Measurements from ENCODE around the gene CDCA3.
"Not testable (repeated sequence)": the region's sequence is repeated elsewhere in the genome, so short reads cannot be mapped to it uniquely, and the experiment has no call there.

The CDCA3 gene

DNA sequence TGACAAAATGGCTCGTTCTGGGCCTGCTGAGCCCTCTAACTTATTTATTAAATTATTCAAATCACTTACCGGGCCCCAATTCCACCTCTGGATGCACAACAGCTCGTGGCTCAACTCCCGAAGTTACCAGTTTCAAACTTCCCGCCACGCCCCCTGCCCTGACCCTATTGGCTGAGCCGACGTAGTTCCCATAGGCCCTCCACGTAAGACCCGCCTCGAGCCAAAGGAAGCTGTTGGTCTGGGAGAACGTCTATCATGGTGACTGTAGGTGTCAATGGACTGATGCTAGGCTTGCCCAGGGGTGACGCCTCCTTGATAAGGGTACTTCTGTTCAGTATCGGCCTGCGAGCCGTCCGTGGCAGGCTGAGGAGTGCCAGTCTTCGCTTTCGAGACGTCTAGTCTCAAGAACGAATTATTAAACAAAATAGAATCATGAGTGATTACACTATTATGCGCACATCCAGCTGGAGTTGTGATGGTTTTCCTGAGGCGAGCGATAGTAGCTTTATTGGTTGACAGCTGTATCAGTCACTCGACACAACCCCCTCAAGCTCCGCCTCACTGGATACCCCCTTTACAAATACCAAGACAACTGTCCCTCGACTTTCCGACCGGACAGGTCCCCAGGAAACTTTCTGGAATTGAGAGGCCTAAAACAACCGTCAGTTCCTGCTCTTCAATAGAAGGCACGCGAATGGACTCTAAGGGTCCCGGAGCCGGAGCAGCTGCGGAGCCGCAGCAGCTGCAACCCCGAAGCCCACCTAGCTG is at the start of gene CDCA3:
Gene CDCA3 (minus strand): TSS at position 134 of the 768 bp plus-strand sequence. CDS start 334 bp downstream, outside the sequence.
- Mint-ChIP-seq H3K36me3 (peaks cover 1% of the 10 kb centered on the region), H3K27me3 (no peaks in the 10 kb centered on the region), H3K4me3 (peak within 1 kb of the TSS; percentile 88), H3K9me3 (no peaks in the 10 kb centered on the region), H3K4me1 (peaks cover 26% of the 10 kb centered on the region), H3K27ac (peak within 1 kb of the TSS; percentile 95)

DNA sequence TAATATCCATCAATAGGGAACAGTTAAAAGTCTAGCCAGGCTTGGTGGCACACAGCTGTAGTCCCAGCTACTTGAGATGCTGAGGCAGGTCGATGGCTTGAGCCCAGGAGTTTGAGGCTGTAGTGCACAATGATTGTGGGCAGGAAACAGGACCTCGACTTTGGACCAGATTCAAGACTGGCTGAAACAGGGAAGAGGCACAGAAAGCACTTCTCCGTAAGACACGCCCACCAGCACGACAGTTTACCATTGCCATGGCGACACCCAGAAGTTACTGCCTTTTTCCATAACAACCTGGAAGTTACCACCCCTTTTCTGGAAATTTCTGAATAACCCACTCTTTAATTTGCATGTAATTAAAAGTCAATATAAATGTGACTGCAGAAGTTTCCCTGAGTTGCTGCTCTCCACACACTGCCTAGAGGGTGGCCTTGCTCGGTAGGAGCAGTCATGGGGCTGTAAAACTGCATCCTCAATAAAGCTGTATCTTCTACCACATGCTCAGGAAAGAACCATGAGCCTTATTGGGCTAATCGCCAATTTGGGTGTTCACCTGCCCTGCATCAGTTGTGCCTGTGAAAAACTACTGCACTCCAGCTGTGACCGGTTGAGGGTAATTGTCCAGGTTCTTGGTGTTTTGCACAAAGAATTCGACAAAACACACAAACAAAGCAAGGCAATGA is 48.9 kb upstream of the CDCA3 start:
- Mint-ChIP-seq H3K27me3 (no peaks in the 10 kb centered on the region), H3K27ac (no peak overlapping the region), H3K4me3 (no peak overlapping the region), H3K4me1 (peaks cover 8% of the 10 kb centered on the region), H3K9me3 (no peaks in the 10 kb centered on the region), H3K36me3 (no peaks in the 10 kb centered on the region)

DNA sequence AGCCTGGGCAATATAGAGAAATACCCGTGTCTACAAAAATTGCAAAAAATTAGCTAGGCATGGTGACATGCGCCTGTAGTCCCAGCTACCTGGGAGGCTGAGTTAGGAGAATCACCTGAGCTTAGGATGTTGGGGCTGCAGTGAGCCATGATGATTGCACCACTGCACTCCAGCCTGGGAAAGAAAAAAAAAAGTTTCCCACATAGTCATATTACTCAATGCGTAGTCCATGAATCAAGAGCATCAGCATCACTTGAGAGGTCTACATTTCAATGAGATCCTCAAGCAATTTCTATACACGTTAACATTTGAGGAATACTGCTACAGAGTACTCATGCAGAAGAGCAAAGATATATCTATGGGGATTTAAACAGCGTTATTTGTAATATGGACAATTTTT is 48.3 kb upstream of the CDCA3 start:
- Mint-ChIP-seq H3K4me3 (no peak overlapping the region), H3K27me3 (no peaks in the 10 kb centered on the region), H3K4me1 (peaks cover 8% of the 10 kb centered on the region), H3K36me3 (no peaks in the 10 kb centered on the region), H3K9me3 (no peaks in the 10 kb centered on the region), H3K27ac (no peak overlapping the region)

DNA sequence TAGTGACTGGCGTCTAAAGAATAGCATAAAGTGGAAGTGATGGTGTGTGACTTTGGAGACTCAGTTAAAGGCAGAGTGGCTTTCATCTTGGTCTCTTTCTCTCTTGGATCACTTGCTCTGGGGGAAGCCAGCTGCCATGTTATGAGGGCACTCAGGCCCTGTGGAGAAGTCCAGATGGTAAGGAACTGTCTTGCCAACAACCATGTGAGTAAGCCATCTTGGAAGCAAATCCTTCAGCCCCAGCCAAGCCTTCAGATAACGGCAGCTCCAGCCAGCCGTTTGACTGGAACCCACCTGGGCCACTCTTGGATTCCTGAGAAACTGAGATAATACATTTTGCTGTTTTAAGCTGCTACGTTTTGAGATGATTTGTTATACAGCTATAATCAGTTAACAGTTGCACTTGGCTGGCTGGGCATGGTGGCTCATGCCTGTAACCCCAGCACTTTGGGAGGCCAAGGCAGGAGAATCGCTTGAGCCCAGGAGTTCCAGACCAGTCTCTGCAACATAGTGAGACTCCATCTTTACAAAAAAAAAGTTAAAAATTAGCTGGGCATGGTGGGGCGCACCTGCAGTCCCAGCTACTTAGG is 45.9 kb upstream of the CDCA3 start:
- no peak overlapping the region for H3K27ac Mint-ChIP-seq
- H3K36me3 Mint-ChIP-seq = no peaks in the 10 kb centered on the region
- H3K4me1 Mint-ChIP-seq = peaks cover 5% of the 10 kb centered on the region
- no peaks in the 10 kb centered on the region for H3K9me3 Mint-ChIP-seq
- no peak overlapping the region for H3K4me3 Mint-ChIP-seq
- no peaks in the 10 kb centered on the region for H3K27me3 Mint-ChIP-seq

DNA sequence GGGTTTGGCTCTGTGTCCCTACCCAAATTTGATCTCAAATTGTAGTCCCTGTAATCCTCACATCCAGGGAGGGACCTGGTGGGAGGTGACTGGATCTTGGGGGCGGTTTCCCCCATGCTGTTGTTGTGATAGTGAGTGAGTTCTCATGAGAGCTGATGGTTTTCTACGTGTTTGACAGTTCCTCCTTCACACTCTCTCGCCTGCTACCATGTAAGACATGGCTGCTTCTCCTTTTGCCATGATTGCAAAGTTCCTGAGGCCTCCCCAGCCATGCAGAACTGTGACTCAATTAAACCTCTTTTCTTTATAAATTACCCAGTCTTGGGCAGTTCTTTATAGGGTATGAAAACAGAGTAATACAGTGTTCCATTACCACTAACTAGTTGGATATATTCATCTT is 43.2 kb upstream of the CDCA3 start:
- H3K4me1 Mint-ChIP-seq = peaks cover 12% of the 10 kb centered on the region
- H3K27ac Mint-ChIP-seq = no peak overlapping the region
- no peaks in the 10 kb centered on the region for H3K9me3 Mint-ChIP-seq
- H3K27me3 Mint-ChIP-seq = no peaks in the 10 kb centered on the region
- no peak overlapping the region for H3K4me3 Mint-ChIP-seq
- no peaks in the 10 kb centered on the region for H3K36me3 Mint-ChIP-seq

DNA sequence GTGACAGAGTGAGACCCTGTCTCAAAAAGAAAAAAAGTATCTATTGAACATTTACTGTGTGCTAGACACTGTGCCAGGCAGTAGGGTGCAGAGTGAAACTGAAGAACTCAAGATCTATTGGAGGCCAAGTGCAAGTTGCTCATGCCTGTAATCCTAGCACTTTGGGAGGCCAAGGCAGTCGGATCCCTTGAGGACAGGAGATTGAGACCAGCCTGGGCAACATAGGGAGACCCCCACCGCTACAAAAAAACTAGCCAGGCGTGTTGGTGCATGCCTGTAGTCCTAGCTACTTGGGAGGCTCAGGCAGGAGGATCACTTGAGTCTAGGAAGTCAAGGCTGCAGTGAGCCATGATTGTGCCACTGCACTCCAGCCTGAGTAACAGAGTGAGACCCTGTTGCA is 41.6 kb upstream of the CDCA3 start:
- H3K27ac Mint-ChIP-seq, H3K36me3 Mint-ChIP-seq: not testable (repeated sequence)
- H3K4me3 Mint-ChIP-seq = peak overlapping the region; percentile 52

DNA sequence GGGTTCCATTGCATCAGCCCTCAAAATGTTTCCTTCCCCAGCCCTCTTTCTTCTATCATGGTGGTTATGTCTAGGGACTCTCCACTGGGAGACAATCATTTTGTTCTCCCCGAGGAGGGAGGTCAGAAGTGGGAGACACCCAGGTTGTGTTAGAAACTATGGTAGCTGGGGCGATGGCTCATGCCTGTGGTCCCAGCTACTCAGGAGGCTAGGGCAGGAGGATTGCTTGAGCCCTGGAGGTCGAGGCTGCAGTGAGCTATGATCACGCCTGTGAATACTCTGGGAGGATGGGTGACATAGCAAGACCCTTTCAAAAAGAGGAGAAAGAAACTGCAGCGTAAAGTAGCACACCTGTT is 40.5 kb upstream of the CDCA3 start:
- Mint-ChIP-seq H3K27me3 (no peaks in the 10 kb centered on the region), H3K4me3 (peak overlapping the region; percentile 87), H3K9me3 (no peaks in the 10 kb centered on the region), H3K4me1 (peaks cover 12% of the 10 kb centered on the region), H3K27ac (peak overlapping the region; percentile 97), H3K36me3 (no peaks in the 10 kb centered on the region)

More for the DNA sequence above, 41.6 kb upstream of the CDCA3 start:
- not testable (repeated sequence) for H3K9me3 Mint-ChIP-seq, H3K27me3 Mint-ChIP-seq
- peaks cover 12% of the 10 kb centered on the region for H3K4me1 Mint-ChIP-seq

DNA sequence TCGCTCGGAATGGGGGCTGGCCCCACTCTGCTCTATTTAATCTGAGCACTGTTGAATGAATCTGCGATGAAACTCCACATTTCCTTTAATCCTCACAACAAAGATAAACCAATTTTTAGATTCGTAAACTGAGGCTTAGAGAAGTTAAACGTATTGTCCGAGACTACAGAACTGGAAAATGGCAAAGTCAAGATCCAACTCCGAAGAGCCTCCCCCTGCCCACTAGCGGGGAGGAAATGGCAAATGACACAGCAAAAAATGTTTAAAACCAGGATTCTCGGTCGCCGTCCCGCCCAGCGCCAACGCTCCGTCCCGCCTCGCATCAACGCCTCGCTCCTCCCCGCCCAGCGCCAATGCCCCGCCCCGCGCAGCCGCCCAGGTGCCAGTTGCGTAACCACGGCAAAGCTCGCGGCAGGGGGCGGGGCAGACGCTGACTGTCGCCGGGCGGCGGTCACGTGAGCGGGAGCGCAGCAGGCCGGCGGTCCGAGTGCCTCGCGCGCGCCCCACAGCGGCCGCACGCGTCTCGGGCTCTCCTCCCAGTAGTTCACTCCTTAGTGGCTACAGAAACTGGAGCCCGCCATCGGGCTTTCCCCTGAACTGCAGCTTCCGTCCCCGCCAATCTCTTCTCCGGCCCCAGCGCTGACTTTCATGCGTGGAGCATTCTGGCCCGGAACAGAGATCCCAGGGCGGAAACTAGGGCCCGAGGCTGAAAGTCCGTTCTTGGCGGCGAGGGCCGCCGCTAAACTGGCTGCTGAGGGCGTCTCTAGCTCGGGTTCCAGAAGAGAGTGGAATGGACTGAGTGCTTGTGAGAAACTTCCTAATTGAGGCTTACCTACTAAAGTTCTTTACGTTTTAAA is 39.9 kb upstream of the CDCA3 start:
- Mint-ChIP-seq H3K4me3 (peak overlapping the region; percentile 87), H3K36me3 (no peaks in the 10 kb centered on the region), H3K27ac (peak overlapping the region; percentile 97), H3K27me3 (no peaks in the 10 kb centered on the region), H3K4me1 (peaks cover 12% of the 10 kb centered on the region), H3K9me3 (no peaks in the 10 kb centered on the region)

DNA sequence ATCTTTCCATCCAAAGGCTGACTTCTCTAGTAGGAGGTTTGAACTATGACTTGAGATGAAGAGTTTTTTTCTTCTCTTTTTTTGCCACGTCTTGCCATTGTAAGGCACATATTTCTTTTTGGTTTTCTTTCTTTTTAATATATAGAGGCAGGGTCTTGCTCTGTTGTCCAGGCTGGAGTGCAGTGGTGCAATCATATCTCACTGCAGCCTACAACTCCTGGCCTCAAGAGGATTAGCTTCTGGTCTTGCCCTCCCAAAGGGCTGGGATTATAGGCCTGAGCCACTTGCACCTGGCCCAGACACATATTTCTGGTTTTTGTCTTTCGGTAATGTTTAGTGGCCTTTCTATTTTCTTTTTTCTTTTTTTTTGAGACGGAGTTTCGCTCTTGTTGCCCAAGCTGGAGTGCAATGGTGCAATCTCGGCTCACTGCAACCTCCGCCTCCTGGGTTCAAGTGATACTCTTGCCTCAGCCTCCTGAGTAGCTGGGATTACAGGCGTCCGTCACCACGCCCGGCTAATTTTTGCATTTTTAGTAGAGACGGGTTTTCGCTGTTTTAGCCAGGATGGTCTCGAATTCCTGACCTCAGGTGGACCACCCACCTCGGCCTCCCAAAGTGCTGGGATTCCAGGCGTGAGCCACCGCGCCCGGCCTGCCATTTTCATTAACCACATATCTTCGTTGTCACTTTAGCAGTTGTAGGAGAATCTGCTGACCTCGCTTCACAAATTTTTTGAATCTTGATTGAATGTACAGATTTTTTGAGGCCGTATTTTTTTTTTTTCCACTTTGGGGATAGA is 38.9 kb upstream of the CDCA3 start:
- peaks cover 12% of the 10 kb centered on the region for H3K4me1 Mint-ChIP-seq
- H3K27ac Mint-ChIP-seq = peak overlapping the region; percentile 97
- H3K9me3 Mint-ChIP-seq, H3K36me3 Mint-ChIP-seq, H3K27me3 Mint-ChIP-seq: not testable (repeated sequence)
- peak overlapping the region; percentile 87 for H3K4me3 Mint-ChIP-seq

DNA sequence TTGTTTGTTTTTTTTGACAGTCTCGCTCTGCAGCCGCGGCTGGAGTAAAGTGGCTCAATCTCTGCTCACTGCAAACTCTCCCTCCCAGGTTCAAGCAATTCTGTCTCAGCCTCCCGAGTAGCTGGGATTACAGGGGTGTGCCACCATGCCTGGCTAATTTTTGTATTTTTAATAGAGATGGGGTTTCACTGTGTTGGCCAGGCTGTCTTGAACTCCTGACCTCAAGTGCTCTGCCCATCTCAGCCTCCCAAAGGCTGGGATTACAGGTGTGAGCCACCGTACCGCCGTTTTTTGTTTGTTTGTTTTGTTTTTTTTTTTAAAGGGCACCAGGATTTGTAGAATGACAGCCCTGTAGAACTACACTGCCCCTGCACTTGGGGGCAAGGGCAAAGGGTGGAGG is 37.7 kb upstream of the CDCA3 start:
- not testable (repeated sequence) for H3K4me3 Mint-ChIP-seq, H3K36me3 Mint-ChIP-seq, H3K9me3 Mint-ChIP-seq, H3K27me3 Mint-ChIP-seq
- Mint-ChIP-seq H3K4me1 (peaks cover 12% of the 10 kb centered on the region), H3K27ac (peak overlapping the region; percentile 35)

DNA sequence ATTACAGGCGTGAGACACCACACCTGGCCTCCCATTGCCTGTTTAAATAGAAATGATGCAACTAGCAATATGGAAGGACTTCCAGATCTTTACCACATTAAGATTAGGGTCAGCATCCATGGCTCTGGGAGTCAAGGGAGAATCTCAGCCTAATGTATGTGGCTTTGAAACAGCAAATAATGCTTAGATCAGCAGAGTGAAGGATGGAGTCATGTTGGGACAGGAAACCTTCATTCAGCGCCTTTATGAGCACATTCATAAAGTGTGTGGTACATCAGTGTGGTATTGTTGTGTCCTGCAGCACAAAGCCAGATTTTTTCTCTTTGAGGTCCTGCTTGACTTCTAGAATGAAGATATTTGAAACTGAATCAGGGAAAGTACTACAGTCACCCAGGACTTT is 37.3 kb upstream of the CDCA3 start:
- no peaks in the 10 kb centered on the region for H3K36me3 Mint-ChIP-seq

DNA sequence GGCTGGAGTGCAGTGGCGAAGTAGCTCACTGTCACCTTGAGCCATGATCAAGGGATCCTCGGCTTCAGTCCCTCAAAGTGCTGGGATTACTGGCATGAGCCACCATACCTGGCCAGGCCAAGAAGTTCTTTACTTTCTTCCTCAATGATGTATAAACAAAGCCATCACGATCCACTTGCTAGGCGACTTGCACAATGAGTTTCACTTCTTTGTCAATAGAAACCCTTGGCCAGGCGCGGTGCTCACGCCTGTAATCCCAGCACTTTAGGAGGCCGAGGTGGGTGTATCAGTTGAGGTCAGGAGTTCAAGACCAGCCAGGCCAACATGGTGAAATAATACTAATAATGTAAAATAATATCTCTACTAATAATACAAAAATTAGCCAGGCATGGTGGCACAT is 36.4 kb upstream of the CDCA3 start:
- H3K27ac Mint-ChIP-seq = no peak overlapping the region
- no peaks in the 10 kb centered on the region for H3K9me3 Mint-ChIP-seq
- H3K36me3 Mint-ChIP-seq = no peaks in the 10 kb centered on the region
- H3K4me3 Mint-ChIP-seq = no peak overlapping the region
- H3K27me3 Mint-ChIP-seq = no peaks in the 10 kb centered on the region
- H3K4me1 Mint-ChIP-seq = peaks cover 12% of the 10 kb centered on the region

More for the DNA sequence above, 37.3 kb upstream of the CDCA3 start:
- H3K9me3 Mint-ChIP-seq = no peaks in the 10 kb centered on the region
- H3K27ac Mint-ChIP-seq = no peak overlapping the region
- no peak overlapping the region for H3K4me3 Mint-ChIP-seq
- H3K4me1 Mint-ChIP-seq = peaks cover 12% of the 10 kb centered on the region
- H3K27me3 Mint-ChIP-seq = no peaks in the 10 kb centered on the region

DNA sequence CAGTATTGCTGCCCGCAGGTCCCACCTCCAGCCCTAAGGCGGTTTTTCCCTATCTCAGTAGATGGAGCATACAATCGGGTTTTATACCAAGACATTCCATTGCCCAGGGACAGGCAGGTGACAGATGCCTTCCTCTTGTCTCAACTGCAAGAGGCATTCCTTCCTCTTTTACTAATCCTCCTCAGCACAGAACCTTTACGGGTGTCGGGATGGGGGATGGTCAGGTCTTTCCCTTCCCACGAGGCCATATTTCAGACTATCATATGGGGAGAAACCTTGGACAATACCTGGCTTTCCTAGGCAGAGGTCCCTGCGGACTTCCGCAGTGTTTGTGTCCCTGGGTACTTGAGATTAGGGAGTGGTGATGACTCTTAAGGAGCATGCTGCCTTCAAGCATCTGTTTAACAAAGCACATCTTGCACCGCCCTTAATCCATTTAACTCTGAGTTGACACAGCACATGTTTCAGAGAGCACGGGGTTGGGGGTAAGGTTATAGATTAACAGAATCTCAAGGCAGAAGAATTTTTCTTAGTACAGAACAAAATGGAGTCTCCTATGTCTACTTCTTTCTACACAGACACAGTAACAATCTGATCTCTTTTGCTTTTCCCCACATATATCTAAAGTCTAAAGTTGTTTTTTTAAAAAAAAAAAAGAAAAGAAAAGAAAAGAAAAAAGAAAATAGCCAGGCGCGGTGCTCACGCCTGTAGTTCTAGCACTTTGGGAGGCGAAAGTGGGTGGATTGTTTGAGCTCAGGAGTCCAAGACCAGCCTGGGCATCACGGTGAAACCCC is 35.3 kb upstream of the CDCA3 start:
- H3K4me1 Mint-ChIP-seq, H3K4me3 Mint-ChIP-seq, H3K27ac Mint-ChIP-seq, H3K36me3 Mint-ChIP-seq, H3K9me3 Mint-ChIP-seq, H3K27me3 Mint-ChIP-seq: not testable (repeated sequence)

DNA sequence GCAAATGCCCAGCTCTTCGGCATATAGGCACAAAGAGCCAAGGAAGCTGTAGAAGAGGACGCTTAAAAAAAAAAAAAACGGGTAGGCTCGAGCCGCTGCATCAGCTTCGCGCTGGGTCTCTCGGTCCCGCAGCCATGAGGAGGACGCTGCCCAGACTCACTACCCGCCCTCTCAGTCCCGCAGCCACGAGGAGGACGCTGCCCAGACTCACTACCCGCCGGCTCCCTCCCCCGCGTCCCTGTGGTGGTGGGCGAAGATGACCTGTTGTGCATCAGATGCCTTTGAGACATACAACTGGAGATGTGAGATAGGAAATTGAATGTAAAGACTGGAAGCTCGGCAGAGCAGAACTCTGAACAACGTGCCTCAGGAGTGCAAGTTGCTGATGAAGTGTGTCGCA is 33.5 kb upstream of the CDCA3 start:
- H3K27ac Mint-ChIP-seq = no peak overlapping the region
- H3K9me3 Mint-ChIP-seq = no peaks in the 10 kb centered on the region
- no peak overlapping the region for H3K4me3 Mint-ChIP-seq
- H3K27me3 Mint-ChIP-seq = no peaks in the 10 kb centered on the region
- H3K4me1 Mint-ChIP-seq = no peaks in the 10 kb centered on the region
- H3K36me3 Mint-ChIP-seq = no peaks in the 10 kb centered on the region

Data from activated naive CD4-positive, alpha-beta T cell treated with anti-CD3 and anti-CD28 coated beads, Interleukin-2, amount 50 U/mL, for 24 hours (primary cell).